ENCODE measurements around the gene TMEM170A. TPM values are rescaled to one million over a fixed set of nuclear protein-coding genes. Genes with fewer than 3 reads are reported as not detected.

Gene TMEM170A
- total and polyA plus RNA-seq, 2 of the 13 experiments (the other 11 are each of a cell fraction or from before 2014, with no cell fraction given), result 35.7 to 39.7 TPM

- TF ChIP-seq ZNF691 (CRISPR knock-in tag; IDR thresholded peaks at IDR 0.05; ENCODE audit: borderline replicate concordance, low read depth) (no peak), DNMT3B (CRISPR knock-in tag; conservative IDR thresholded peaks at IDR 0.05) (0 out of 2 replicates have a peak, but pooled peaks have one; percentile 42), ZSCAN29 (CRISPR knock-in tag; conservative IDR thresholded peaks at IDR 0.05) (0 out of 2 replicates have a peak, but pooled peaks have one; percentile 44), MXD3 (CRISPR knock-in tag; IDR thresholded peaks at IDR 0.05) (no peak), SMAD3 (CRISPR knock-in tag; IDR thresholded peaks at IDR 0.05) (peak; percentile 52; the same call in 1 of the 2 replicates), GATA4 (IDR thresholded peaks at IDR 0.05; ENCODE audit: borderline replicate concordance, low read depth) (no peak), ZNF512B (CRISPR knock-in tag; IDR thresholded peaks at IDR 0.05; ENCODE audit: borderline replicate concordance) (no peak), ZNF7 (CRISPR knock-in tag; IDR thresholded peaks at IDR 0.05) (no peak), PREB (CRISPR knock-in tag; IDR thresholded peaks at IDR 0.05) (no peak), HNF4A (CRISPR knock-in tag; IDR thresholded peaks at IDR 0.05) (no peak), HBP1 (CRISPR knock-in tag; IDR thresholded peaks at IDR 0.05; ENCODE audit: low read depth) (no peak), ZNF235 (CRISPR knock-in tag; IDR thresholded peaks at IDR 0.05; ENCODE audit: borderline replicate concordance) (no peak), NFYC (CRISPR knock-in tag; IDR thresholded peaks at IDR 0.05) (no peak), ETV5 (CRISPR knock-in tag; IDR thresholded peaks at IDR 0.05; ENCODE audit: borderline replicate concordance) (no peak), SP5 (CRISPR knock-in tag; IDR thresholded peaks at IDR 0.05; ENCODE audit: borderline replicate concordance, low read depth) (no peak), ZNF382 (CRISPR knock-in tag; IDR thresholded peaks at IDR 0.05; ENCODE audit: borderline replicate concordance) (no peak), ATF7 (IDR thresholded peaks at IDR 0.05) (no peak), ATF7 (CRISPR knock-in tag; IDR thresholded peaks at IDR 0.05) (no peak), ZNF354B (CRISPR knock-in tag; IDR thresholded peaks at IDR 0.05) (no peak), PATZ1 (CRISPR knock-in tag; IDR thresholded peaks at IDR 0.05) (peak; percentile 24; the same call in 1 of the 2 replicates), ZNF777 (CRISPR knock-in tag; IDR thresholded peaks at IDR 0.05) (no peak)
These were observed 7.5 kb upstream of the TMEM170A start (continued) for GRCh38 chr16:75471723-75472633.
